Measurements from ENCODE around the gene MDN1.
A peak's percentile ranks its signal among the peaks of the same experiment; 100 is the strongest.

MDN1 gene, protein sequence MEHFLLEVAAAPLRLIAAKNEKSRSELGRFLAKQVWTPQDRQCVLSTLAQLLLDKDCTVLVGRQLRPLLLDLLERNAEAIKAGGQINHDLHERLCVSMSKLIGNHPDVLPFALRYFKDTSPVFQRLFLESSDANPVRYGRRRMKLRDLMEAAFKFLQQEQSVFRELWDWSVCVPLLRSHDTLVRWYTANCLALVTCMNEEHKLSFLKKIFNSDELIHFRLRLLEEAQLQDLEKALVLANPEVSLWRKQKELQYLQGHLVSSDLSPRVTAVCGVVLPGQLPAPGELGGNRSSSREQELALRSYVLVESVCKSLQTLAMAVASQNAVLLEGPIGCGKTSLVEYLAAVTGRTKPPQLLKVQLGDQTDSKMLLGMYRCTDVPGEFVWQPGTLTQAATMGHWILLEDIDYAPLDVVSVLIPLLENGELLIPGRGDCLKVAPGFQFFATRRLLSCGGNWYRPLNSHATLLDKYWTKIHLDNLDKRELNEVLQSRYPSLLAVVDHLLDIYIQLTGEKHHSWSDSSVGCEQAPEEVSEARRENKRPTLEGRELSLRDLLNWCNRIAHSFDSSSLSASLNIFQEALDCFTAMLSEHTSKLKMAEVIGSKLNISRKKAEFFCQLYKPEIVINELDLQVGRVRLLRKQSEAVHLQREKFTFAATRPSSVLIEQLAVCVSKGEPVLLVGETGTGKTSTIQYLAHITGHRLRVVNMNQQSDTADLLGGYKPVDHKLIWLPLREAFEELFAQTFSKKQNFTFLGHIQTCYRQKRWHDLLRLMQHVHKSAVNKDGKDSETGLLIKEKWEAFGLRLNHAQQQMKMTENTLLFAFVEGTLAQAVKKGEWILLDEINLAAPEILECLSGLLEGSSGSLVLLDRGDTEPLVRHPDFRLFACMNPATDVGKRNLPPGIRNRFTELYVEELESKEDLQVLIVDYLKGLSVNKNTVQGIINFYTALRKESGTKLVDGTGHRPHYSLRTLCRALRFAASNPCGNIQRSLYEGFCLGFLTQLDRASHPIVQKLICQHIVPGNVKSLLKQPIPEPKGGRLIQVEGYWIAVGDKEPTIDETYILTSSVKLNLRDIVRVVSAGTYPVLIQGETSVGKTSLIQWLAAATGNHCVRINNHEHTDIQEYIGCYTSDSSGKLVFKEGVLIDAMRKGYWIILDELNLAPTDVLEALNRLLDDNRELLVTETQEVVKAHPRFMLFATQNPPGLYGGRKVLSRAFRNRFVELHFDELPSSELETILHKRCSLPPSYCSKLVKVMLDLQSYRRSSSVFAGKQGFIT (N-terminal part only)

DNA sequence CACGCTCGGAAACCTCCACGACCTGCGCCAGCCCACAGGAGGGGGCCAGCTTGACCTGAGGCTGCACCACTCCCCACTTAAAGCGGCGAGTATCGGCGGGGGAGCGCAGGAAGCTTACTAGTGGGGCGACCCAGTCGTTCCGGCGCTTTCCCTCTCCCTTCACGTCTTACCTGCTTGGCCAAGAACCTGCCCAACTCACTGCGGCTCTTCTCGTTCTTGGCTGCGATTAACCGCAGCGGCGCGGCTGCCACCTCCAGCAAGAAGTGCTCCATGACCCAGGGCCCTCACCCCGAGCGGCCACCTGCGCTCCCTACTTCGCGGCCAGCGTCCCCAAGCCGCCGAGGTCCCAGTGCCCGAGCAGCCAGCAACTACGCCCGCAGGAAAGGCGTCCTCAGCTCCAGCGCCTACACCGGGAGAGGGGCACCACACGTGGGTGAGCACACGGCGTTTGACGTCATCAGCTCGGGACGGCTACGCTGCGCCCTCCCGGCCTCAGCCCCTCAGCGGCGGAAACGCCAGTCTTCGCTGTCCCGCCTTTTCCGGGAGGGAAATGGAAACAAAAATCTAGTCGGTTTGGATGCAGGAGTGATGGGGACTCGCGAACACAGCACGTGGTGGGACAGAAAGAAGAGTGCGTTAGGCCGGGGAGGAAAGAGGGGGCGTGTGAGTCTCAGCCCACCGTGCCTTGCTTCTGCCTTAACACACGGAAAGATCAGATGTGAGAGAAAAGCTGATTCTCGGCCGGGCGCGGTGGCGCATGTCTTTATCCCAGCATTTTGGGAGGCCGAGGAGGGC, at the start of gene MDN1:
MDN1 (minus strand) TSS at position 459 of the 795 bp plus-strand sequence; CDS start at position 272, 187 bp downstream.
- H3K4me3 ChIP-seq (ENCODE audit: low read depth, low read length), result peak within 1 kb of the TSS; percentile 96
- TF ChIP-seq, protein P1, sequence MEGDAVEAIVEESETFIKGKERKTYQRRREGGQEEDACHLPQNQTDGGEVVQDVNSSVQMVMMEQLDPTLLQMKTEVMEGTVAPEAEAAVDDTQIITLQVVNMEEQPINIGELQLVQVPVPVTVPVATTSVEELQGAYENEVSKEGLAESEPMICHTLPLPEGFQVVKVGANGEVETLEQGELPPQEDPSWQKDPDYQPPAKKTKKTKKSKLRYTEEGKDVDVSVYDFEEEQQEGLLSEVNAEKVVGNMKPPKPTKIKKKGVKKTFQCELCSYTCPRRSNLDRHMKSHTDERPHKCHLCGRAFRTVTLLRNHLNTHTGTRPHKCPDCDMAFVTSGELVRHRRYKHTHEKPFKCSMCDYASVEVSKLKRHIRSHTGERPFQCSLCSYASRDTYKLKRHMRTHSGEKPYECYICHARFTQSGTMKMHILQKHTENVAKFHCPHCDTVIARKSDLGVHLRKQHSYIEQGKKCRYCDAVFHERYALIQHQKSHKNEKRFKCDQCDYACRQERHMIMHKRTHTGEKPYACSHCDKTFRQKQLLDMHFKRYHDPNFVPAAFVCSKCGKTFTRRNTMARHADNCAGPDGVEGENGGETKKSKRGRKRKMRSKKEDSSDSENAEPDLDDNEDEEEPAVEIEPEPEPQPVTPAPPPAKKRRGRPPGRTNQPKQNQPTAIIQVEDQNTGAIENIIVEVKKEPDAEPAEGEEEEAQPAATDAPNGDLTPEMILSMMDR (IDR thresholded peaks at IDR 0.05; ENCODE audit: low read depth, low read length), result no peak

DNA sequence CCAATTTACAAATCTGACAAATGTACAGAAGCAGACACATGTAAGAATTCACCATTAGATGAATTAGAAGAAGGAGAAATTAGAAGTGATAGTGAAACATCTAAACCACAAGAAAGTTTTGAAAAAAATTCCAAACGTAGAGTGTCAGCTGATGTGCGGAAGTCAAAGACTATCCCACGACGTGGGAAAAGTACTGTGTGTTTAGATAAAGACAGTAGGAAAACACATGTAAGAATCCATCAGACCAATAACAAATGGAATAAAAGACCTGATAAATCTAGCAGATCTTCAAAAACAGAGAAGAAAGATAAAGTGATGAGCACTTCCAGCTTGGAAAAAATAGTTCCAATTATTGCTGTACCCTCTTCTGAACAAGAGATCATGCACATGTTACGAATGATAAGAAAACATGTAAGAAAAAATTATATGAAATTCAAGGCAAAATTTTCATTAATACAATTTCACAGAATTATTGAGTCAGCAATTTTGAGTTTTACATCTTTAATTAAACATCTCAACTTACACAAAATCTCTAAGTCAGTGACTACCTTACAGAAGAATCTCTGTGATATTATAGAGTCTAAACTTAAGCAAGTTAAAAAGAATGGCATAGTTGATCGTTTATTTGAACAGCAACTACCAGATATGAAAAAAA, 46.6 kb upstream of the MDN1 start:
- TF ChIP-seq, protein P1 (IDR thresholded peaks at IDR 0.05; ENCODE audit: low read depth, low read length), result no peak
- no peak overlapping the region for H3K4me3 ChIP-seq (ENCODE audit: low read depth, low read length)

DNA sequence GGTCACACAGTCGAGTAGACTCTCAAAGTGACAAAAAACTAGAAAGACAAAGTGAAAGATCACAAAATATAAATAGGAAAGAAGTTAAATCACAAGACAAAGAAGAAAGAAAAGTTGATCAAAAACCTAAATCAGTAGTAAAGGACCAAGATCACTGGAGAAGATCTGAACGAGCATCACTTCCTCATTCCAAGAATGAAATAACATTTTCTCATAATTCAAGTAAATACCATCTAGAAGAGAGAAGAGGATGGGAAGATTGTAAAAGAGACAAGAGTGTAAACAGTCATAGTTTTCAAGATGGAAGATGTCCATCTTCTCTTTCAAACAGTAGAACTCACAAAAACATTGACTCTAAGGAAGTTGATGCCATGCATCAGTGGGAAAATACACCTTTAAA, 43.1 kb upstream of the MDN1 start:
- TF ChIP-seq, protein P1 (IDR thresholded peaks at IDR 0.05; ENCODE audit: low read depth, low read length), result no peak

DNA sequence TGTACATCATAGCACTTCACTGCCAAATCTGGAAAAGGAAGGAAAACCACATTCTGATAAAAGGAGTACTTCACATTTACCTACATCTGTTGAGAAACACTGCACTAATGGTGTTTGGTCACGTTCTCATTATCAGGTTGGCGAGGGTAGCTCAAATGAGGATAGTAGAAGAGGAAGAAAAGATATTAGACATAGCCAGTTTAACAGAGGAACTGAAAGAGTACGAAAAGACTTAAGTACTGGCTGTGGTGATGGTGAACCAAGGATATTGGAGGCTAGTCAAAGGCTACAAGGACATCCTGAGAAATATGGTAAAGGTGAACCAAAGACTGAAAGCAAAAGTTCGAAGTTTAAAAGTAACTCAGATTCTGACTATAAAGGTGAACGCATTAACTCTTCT, 42.7 kb upstream of the MDN1 start:
- TF ChIP-seq, protein P1 (IDR thresholded peaks at IDR 0.05; ENCODE audit: low read depth, low read length), result no peak

More for the DNA sequence above, 43.1 kb upstream of the MDN1 start:
- H3K4me3 ChIP-seq (ENCODE audit: low read depth, low read length), result no peak overlapping the region

DNA sequence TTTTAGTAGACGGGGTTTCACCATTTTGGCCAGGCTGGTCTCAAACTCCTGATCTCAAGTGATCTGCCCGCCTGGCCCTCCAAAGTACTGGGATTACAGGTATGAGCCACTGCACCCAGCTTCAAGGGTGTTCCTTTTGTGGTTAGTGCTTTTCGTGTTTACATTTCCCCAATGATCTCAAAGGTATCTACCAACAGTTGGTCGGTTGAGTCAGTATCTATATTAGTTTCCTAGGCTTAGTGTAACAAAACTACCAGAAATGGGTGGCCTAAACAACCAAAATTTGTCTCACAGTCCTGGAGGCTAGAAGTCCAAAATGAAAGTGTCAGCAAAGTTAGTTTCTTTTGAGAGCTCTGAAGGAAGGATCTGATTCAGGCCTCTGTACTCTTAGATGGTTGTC, 40.1 kb upstream of the MDN1 start:
- TF ChIP-seq, protein P1 (IDR thresholded peaks at IDR 0.05; ENCODE audit: low read depth, low read length), result no peak

More for the DNA sequence above, 42.7 kb upstream of the MDN1 start:
- H3K4me3 ChIP-seq (ENCODE audit: low read depth, low read length), result no peak overlapping the region

DNA sequence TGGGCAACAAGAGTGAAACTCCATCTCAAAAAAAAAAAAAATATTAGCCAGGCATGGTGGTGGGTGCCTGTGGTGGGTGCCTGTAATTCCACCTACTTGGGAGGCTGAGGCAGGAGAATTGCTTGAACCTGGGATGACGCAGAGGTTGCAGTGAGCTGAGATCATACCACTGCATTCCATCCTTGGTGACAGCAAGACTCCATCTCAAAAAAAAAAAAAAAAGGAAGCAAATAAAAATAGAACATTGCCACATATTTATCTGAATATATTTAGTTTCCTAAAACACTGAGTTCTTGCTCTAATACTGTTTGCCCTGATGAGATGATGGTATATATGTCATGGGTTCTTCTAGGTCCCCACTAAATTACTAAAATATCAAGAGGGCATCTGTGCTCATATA, 38.4 kb upstream of the MDN1 start:
- no peak overlapping the region for H3K4me3 ChIP-seq (ENCODE audit: low read depth, low read length)
- TF ChIP-seq, protein P1 (IDR thresholded peaks at IDR 0.05; ENCODE audit: low read depth, low read length), result no peak

More for the DNA sequence above, 40.1 kb upstream of the MDN1 start:
- H3K4me3 ChIP-seq (ENCODE audit: low read depth, low read length), result no peak overlapping the region

Data from WI38 (cell line).